ENCODE data around the gene SCG5.
A peak's percentile ranks its signal among the peaks of the same experiment; 100 is the strongest.

The SCG5 gene

DNA sequence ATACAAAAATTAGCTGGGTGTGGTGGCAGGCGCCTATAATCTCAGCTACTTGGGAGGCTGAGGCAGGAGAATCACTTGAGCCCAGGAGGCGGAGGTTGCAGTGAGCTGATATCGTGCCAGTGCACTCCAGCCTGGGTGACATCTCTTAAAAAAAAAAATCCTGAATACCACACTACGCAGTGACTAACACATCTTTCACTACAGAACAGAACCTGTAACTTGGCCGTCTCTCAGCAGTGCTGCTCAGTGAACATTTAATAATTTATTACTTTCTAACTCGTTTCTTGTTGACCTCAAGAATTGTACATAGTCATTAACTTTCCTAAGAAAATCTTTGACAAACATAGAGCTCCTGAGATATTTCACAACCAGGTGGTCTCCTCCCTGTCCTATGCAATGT is 80.1 kb downstream of the SCG5 start:
- no peak for DNase-seq (ENCODE audit: low spot score)
- TF ChIP-seq, protein P1, sequence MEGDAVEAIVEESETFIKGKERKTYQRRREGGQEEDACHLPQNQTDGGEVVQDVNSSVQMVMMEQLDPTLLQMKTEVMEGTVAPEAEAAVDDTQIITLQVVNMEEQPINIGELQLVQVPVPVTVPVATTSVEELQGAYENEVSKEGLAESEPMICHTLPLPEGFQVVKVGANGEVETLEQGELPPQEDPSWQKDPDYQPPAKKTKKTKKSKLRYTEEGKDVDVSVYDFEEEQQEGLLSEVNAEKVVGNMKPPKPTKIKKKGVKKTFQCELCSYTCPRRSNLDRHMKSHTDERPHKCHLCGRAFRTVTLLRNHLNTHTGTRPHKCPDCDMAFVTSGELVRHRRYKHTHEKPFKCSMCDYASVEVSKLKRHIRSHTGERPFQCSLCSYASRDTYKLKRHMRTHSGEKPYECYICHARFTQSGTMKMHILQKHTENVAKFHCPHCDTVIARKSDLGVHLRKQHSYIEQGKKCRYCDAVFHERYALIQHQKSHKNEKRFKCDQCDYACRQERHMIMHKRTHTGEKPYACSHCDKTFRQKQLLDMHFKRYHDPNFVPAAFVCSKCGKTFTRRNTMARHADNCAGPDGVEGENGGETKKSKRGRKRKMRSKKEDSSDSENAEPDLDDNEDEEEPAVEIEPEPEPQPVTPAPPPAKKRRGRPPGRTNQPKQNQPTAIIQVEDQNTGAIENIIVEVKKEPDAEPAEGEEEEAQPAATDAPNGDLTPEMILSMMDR (IDR thresholded peaks at IDR 0.05; ENCODE audit: extremely low read depth, missing control alignments): no peak

GRCh38 chr15:32722136-32722535 is 80.6 kb downstream of the SCG5 start:
- no peak for DNase-seq (ENCODE audit: low spot score)
- TF ChIP-seq, protein P1 (IDR thresholded peaks at IDR 0.05; ENCODE audit: extremely low read depth, missing control alignments): no peak

DNA sequence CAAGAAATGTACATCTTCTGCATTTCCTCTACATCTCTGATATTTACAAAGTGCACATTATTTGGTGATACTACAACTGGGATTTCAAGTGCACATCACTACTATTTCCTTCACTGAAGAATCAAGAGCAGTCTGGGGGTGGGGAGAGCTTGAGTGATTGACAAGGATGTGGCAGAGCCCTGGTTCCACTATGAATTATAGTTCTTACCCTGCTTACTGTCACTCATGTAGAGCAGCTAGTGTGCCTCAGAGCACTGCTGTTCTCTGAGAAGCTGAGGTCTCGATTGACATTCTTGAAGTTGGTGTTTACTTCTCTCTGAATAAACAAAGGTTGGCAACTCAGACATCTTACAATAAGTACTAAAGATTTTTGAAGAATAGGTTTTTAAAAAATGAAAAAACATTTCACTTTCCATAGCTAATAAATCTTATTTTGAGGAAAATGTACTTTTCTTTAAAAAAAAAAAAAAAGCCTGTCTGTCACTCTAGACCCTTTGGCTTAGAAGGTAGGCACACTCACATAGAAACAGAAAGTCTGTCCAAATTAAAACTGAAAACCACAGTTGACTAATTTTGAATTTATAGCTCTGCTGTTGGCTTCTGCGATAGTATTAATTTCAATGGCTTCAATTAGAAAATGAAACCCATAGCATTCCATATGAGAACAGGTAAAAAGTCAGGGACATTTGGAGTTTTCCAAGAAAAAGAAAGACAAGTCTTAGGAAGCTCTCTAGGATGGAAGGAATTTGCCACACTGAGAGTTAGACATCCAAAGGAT is 81.8 kb downstream of the SCG5 start:
- peak; percentile 73 for DNase-seq (ENCODE audit: low spot score)
- TF ChIP-seq, protein P1 (IDR thresholded peaks at IDR 0.05; ENCODE audit: extremely low read depth, missing control alignments): no peak

DNA sequence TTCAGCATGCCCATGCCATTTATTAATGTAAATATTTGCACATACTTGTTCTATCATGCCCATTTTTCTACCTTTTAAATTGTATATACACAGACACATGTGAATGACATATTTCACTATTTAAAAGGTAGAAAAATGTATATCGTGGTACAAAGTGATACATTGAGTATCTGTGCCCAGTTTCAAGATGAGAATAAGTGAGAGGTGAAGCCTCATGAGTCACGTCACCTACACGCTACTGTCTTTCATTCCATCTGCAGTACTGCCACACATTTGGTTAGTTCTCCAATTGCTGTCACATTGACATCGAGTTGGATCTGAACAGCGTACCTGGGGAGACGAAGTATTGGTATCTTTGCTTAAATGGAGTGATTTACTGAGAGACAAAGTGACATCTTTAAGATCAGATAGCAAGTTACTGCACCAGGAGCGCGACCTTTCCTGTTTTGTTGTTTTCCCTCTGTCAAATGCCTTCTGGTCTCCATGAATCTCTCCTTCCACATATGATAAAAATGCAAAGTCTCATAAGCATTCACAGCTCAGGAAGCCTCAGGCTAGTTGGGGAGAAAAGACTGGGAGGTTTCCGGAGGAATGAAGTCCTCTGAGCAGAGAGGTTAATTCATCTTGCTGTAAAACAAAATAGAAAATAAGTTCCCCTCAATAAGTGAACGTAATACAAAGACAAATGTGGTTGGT is 88.3 kb downstream of the SCG5 start:
- TF ChIP-seq, protein P1 (IDR thresholded peaks at IDR 0.05; ENCODE audit: extremely low read depth, missing control alignments): no peak
- no peak for DNase-seq (ENCODE audit: low spot score)

GRCh38 chr15:32730677-32731654 is 89.5 kb downstream of the SCG5 start:
- no peak for DNase-seq (ENCODE audit: low spot score)

DNA sequence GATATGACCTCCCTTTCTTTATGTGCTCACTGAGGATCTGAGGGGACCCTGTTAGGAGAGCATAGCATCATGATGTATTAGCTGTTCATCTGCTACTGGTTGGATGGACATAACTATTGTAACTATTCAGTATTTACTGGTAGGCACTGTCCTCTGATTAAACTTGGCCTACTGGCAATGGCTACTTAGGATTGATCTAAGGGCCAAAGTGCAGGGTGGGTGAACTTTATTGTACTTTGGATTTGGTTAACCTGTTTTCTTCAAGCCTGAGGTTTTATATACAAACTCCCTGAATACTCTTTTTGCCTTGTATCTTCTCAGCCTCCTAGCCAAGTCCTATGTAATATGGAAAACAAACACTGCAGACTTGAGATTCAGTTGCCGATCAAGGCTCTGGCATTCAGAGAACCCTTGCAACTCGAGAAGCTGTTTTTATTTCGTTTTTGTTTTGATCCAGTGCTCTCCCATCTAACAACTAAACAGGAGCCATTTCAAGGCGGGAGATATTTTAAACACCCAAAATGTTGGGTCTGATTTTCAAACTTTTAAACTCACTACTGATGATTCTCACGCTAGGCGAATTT is 91.2 kb downstream of the SCG5 start:
- no peak for DNase-seq (ENCODE audit: low spot score)
- TF ChIP-seq, protein P1 (IDR thresholded peaks at IDR 0.05; ENCODE audit: extremely low read depth, missing control alignments): no peak

More at GRCh38 chr15:32730677-32731654, 89.5 kb downstream of the SCG5 start:
- TF ChIP-seq, protein P1 (IDR thresholded peaks at IDR 0.05; ENCODE audit: extremely low read depth, missing control alignments): no peak
